Colonic mucosa (tissue), 4 donors: ENCODE measurements around the gene SPCS1. TPM values are rescaled to one million over a fixed set of nuclear protein-coding genes. Genes with fewer than 3 reads are reported as not detected.

Source experiments
- DNase-seq: peaks from one replicate; pipeline ENCODE4 v3.0.0-alpha.2; 2020
- H3K27ac ChIP-seq: fragments of 200-600 bp; one replicate; pipeline ENCODE4 v1.8.0; 2021
- H3K27me3 ChIP-seq: fragments of 200-600 bp; one replicate; pipeline ENCODE4 v1.8.0; 2021
- H3K36me3 ChIP-seq: fragments of 200-600 bp; one replicate; pipeline ENCODE4 v1.8.0; 2021
- H3K4me1 ChIP-seq: fragments of 200-600 bp; one replicate; pipeline ENCODE4 v1.8.0; 2021; ENCODE audit warnings: mild to moderate bottlenecking
- H3K4me3 ChIP-seq: fragments of 200-600 bp; one replicate; pipeline ENCODE4 v1.8.0; 2021
- H3K9ac ChIP-seq, 2 donors: one replicate each; pipeline ENCODE4 v1.7.0; 2013; ENCODE audit warnings: control low read depth in 2 of 2, low read depth in 2 of 2, low read length in 2 of 2
- H3K9me3 ChIP-seq: fragments of 200-600 bp; one replicate; pipeline ENCODE4 v1.8.0; 2021
- intact Hi-C: fragments of 100-400 bp; cut with DNase I; formaldehyde crosslinking; loops from one replicate; pipeline ENCODE4 v1.14.1; 2022
- total RNA-seq, 2 donors: library from RNA; stranded (reverse); fragmentation: NEBNext Ultra II Directional in 1 of 2; extraction: Animal tissue kit (Norgen Biotek cat#: 25700) in 1 of 2; gene quantifications; one replicate each; pipeline ENCODE4 v1.2.1, GENCODE V29; 2021
- TF ChIP-seq, protein P1 (sequence below): fragments of 200-600 bp; IDR thresholded peaks from one replicate; pipeline ENCODE4 v1.8.0; 2022; ENCODE audit warnings: antibody characterized with exemption, mild to moderate bottlenecking
- donor health status: healthy.
- donor health status: DM: no; HTN: no; CAD: no.
- donor health status: DM: no; HTN: no; CAD: no.

The SPCS1 gene
- total RNA-seq, 2 donors from 2014 or later = 95.6 to 136 TPM

DNA sequence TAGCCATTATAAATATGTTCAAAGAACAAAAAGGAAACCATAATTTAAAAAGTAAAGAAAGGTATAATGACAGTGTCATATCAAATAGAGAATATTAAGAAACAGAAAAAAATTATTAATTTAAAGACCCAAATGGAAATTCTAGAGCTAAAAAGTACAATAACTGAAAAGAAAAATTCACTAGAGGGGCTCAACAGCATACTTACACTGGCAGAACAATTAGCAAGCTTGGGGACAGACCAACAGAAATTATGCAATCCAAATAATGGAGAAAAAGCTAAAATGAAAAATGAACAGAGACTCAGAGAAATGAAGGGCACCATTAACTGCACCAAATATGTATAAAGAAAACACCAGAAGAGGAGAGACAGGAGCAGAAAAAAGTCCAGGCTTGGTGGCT, 13.7 kb downstream of the SPCS1 start:
- no peak for DNase-seq
- no peaks in the 10 kb centered on the region for H3K4me1 ChIP-seq
- H3K27me3 ChIP-seq = no peaks in the 10 kb centered on the region
- no peak overlapping the region for H3K27ac ChIP-seq
- H3K9me3 ChIP-seq = no peaks in the 10 kb centered on the region
- TF ChIP-seq, protein P1, sequence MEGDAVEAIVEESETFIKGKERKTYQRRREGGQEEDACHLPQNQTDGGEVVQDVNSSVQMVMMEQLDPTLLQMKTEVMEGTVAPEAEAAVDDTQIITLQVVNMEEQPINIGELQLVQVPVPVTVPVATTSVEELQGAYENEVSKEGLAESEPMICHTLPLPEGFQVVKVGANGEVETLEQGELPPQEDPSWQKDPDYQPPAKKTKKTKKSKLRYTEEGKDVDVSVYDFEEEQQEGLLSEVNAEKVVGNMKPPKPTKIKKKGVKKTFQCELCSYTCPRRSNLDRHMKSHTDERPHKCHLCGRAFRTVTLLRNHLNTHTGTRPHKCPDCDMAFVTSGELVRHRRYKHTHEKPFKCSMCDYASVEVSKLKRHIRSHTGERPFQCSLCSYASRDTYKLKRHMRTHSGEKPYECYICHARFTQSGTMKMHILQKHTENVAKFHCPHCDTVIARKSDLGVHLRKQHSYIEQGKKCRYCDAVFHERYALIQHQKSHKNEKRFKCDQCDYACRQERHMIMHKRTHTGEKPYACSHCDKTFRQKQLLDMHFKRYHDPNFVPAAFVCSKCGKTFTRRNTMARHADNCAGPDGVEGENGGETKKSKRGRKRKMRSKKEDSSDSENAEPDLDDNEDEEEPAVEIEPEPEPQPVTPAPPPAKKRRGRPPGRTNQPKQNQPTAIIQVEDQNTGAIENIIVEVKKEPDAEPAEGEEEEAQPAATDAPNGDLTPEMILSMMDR = no peak
- intact Hi-C loops = no loop called here
- H3K36me3 ChIP-seq = no peaks in the 10 kb centered on the region
- no peak overlapping the region for H3K9ac ChIP-seq
- no peak overlapping the region for H3K4me3 ChIP-seq

DNA sequence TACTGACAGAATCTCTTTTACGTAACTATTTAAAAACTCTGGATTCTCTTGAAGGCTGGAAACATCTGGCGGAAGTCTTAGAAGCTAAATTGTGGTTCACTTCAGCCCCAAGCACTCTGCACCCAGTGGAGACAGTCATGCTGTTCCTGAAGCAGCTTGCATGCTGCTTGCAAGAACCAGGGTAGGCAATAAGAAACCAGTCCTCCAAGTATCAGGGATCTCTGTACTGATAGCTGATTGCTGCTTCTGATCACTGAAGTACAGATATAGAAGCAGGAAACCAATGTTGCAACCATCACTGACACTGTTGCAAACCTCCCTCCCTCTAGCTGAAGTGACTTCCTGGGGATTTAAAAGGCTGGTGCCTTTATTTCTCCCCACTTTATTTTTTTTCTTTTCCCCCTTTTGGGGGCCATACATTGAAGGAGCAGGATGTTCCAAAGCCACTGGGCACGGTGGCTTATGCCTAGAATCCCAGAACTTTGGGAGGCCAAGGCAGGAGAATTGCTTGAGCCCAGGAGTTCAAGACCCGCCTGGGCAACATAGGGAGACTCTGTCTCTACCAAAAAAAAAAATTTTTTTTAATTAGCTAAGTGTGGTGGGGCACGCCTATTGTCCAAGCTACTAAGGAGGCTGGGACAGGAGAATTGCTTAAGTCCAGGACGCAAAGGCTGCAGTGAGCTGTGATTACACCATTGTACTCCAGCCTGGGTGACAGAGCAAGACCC, 15.3 kb downstream of the SPCS1 start:
- Histone ChIP-seq H3K4me1 (no peaks in the 10 kb centered on the region), H3K9me3 (no peaks in the 10 kb centered on the region), H3K27ac (no peak overlapping the region), H3K36me3 (no peaks in the 10 kb centered on the region), H3K9ac (no peak overlapping the region), H3K4me3 (no peak overlapping the region), H3K27me3 (no peaks in the 10 kb centered on the region)
- intact Hi-C loops = no loop called here
- TF ChIP-seq, protein P1 = no peak
- DNase-seq = no peak

DNA sequence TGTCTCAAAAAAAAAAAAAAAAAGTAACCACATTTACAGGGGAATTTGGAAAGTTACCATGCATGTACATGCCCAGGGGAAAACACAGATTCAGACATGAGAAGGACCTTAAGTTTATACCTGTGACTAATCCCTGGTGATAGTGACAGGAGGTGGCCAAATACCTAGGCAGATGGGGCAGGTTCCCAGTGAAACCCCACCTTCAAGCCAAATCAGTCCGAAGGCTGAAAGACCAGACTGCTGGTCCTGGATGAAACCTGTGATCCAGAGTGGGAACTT, 15.8 kb downstream of the SPCS1 start:
- no peak overlapping the region for H3K27ac ChIP-seq
- TF ChIP-seq, protein P1 = no peak
- H3K4me3 ChIP-seq = no peak overlapping the region
- H3K9me3 ChIP-seq = no peaks in the 10 kb centered on the region
- no peaks in the 10 kb centered on the region for H3K27me3 ChIP-seq
- no peak for DNase-seq
- no peaks in the 10 kb centered on the region for H3K4me1 ChIP-seq
- no peaks in the 10 kb centered on the region for H3K36me3 ChIP-seq
- no peak overlapping the region for H3K9ac ChIP-seq
- intact Hi-C loops = no loop called here

DNA sequence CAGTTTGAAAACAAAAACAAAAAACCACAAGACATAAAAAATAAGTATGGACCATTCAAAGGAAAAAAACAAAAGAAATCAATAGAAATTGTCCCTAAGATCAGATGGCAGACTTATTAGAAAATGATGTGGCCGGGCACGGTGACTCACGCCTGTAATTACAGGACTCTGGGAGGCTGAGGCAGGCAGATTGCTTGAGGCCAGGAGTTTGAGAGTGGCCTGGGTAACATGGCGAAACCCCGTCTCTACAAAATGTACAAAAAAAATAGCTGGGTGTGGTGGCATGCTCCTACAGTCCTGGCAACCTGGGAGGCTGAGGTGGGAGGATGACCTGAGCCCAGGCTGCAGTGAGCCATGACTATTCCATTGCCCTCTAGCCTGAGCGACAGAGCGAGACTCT, 16.6 kb downstream of the SPCS1 start:
- intact Hi-C loops = no loop called here
- Histone ChIP-seq H3K9me3 (no peaks in the 10 kb centered on the region), H3K9ac (no peak overlapping the region), H3K4me1 (no peaks in the 10 kb centered on the region), H3K27ac (no peak overlapping the region), H3K4me3 (no peak overlapping the region), H3K27me3 (no peaks in the 10 kb centered on the region), H3K36me3 (no peaks in the 10 kb centered on the region)
- TF ChIP-seq, protein P1 = no peak
- no peak for DNase-seq

DNA sequence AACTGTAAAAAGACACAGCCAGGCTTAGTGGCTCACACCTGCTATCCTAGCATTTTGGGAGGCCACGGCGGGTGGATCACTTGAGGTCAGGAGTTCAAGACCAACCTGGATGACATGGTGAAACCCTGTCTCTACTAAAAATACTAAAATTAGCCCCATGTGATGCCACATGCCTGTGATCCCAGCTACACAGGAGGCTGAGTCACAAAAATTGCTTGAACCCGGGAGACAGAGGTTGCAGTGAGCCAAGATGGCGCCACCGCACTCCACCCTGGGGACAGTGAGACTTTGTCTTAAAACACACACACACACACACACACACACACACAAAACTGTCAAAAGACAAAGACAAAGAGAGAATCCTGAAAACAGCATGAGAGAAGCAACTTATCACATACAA, 18.0 kb downstream of the SPCS1 start:
- Histone ChIP-seq H3K4me3 (no peak overlapping the region), H3K36me3 (no peaks in the 10 kb centered on the region), H3K27me3 (no peaks in the 10 kb centered on the region), H3K9me3 (no peaks in the 10 kb centered on the region), H3K27ac (no peak overlapping the region), H3K4me1 (no peaks in the 10 kb centered on the region), H3K9ac (no peak overlapping the region)
- no peak for DNase-seq
- TF ChIP-seq, protein P1 = no peak
- intact Hi-C loops = no loop called here
